ENCODE data around the gene SFMBT2.

The SFMBT2 gene

GRCh38 chr10:7410862-7411670 is at the start of gene SFMBT2:
TSS of gene SFMBT2 (minus strand) at chr10:7411034. CDS start at chr10:7381898, 29,136 bp downstream.
- H3K36me3 ChIP-seq (ENCODE audit: insufficient read depth, low read length): no peaks in the 10 kb centered on the region
- peak within 1 kb of the TSS; percentile 81 for H3K4me3 ChIP-seq (ENCODE audit: low read depth, low read length)
- no peak within 1 kb of the TSS for H3K27ac ChIP-seq (ENCODE audit: low read depth, low read length)
- no peaks in the 10 kb centered on the region for H3K4me1 ChIP-seq (ENCODE audit: control insufficient read depth, insufficient read depth, low read length, unreplicated experiment)
- peak within 1 kb of the TSS; percentile 67 for H2AFZ ChIP-seq (ENCODE audit: low read length, unreplicated experiment)
- H3K79me2 ChIP-seq (ENCODE audit: control insufficient read depth, insufficient read depth, low read length, unreplicated experiment): no peaks in the 10 kb centered on the region
- H3K27me3 ChIP-seq (ENCODE audit: insufficient read depth, low read length): peaks cover 72% of the 10 kb centered on the region

- Histone ChIP-seq H3K79me2 (ENCODE audit: control insufficient read depth, insufficient read depth, low read length, unreplicated experiment) (no peaks in the 10 kb centered on the region), H3K4me3 (ENCODE audit: low read depth, low read length) (no peak overlapping the region), H2AFZ (ENCODE audit: low read length, unreplicated experiment) (no peak overlapping the region), H3K36me3 (ENCODE audit: insufficient read depth, low read length) (no peaks in the 10 kb centered on the region), H3K27me3 (ENCODE audit: insufficient read depth, low read length) (no peaks in the 10 kb centered on the region), H3K27ac (ENCODE audit: low read depth, low read length) (no peak overlapping the region), H3K4me1 (ENCODE audit: control insufficient read depth, insufficient read depth, low read length, unreplicated experiment) (no peaks in the 10 kb centered on the region)
Observed at GRCh38 chr10:7460006-7460405, 49.2 kb upstream of the SFMBT2 start.

- Histone ChIP-seq H3K4me3 (ENCODE audit: low read depth, low read length) (no peak overlapping the region), H3K79me2 (ENCODE audit: control insufficient read depth, insufficient read depth, low read length, unreplicated experiment) (no peaks in the 10 kb centered on the region), H3K4me1 (ENCODE audit: control insufficient read depth, insufficient read depth, low read length, unreplicated experiment) (no peaks in the 10 kb centered on the region), H3K27me3 (ENCODE audit: insufficient read depth, low read length) (no peaks in the 10 kb centered on the region), H3K36me3 (ENCODE audit: insufficient read depth, low read length) (no peaks in the 10 kb centered on the region), H2AFZ (ENCODE audit: low read length, unreplicated experiment) (no peak overlapping the region), H3K27ac (ENCODE audit: low read depth, low read length) (no peak overlapping the region)
Observed at GRCh38 chr10:7458556-7458955, 47.7 kb upstream of the SFMBT2 start.

GRCh38 chr10:7457478-7458316 is 46.9 kb upstream of the SFMBT2 start:
- Histone ChIP-seq H3K79me2 (ENCODE audit: control insufficient read depth, insufficient read depth, low read length, unreplicated experiment) (no peaks in the 10 kb centered on the region), H3K4me3 (ENCODE audit: low read depth, low read length) (no peak overlapping the region), H2AFZ (ENCODE audit: low read length, unreplicated experiment) (no peak overlapping the region), H3K27me3 (ENCODE audit: insufficient read depth, low read length) (no peaks in the 10 kb centered on the region), H3K4me1 (ENCODE audit: control insufficient read depth, insufficient read depth, low read length, unreplicated experiment) (no peaks in the 10 kb centered on the region), H3K36me3 (ENCODE audit: insufficient read depth, low read length) (no peaks in the 10 kb centered on the region), H3K27ac (ENCODE audit: low read depth, low read length) (no peak overlapping the region)

GRCh38 chr10:7449063-7449695 is 38.3 kb upstream of the SFMBT2 start:
- no peaks in the 10 kb centered on the region for H3K79me2 ChIP-seq (ENCODE audit: control insufficient read depth, insufficient read depth, low read length, unreplicated experiment)
- H3K4me1 ChIP-seq (ENCODE audit: control insufficient read depth, insufficient read depth, low read length, unreplicated experiment): no peaks in the 10 kb centered on the region
- H3K4me3 ChIP-seq (ENCODE audit: low read depth, low read length): no peak overlapping the region
- H2AFZ ChIP-seq (ENCODE audit: low read length, unreplicated experiment): no peak overlapping the region
- peaks cover 7% of the 10 kb centered on the region; the same call in 1 of the 2 replicates for H3K27me3 ChIP-seq (ENCODE audit: insufficient read depth, low read length)
- no peak overlapping the region for H3K27ac ChIP-seq (ENCODE audit: low read depth, low read length)
- no peaks in the 10 kb centered on the region for H3K36me3 ChIP-seq (ENCODE audit: insufficient read depth, low read length)

GRCh38 chr10:7445474-7446185 is 34.8 kb upstream of the SFMBT2 start:
- Histone ChIP-seq H2AFZ (ENCODE audit: low read length, unreplicated experiment) (no peak overlapping the region), H3K79me2 (ENCODE audit: control insufficient read depth, insufficient read depth, low read length, unreplicated experiment) (no peaks in the 10 kb centered on the region), H3K4me1 (ENCODE audit: control insufficient read depth, insufficient read depth, low read length, unreplicated experiment) (no peaks in the 10 kb centered on the region), H3K36me3 (ENCODE audit: insufficient read depth, low read length) (no peaks in the 10 kb centered on the region), H3K4me3 (ENCODE audit: low read depth, low read length) (no peak overlapping the region), H3K27me3 (ENCODE audit: insufficient read depth, low read length) (peaks cover 7% of the 10 kb centered on the region; the same call in 1 of the 2 replicates), H3K27ac (ENCODE audit: low read depth, low read length) (no peak overlapping the region)

GRCh38 chr10:7444551-7445121 is 33.8 kb upstream of the SFMBT2 start:
- Histone ChIP-seq H3K36me3 (ENCODE audit: insufficient read depth, low read length) (no peaks in the 10 kb centered on the region), H3K79me2 (ENCODE audit: control insufficient read depth, insufficient read depth, low read length, unreplicated experiment) (no peaks in the 10 kb centered on the region), H2AFZ (ENCODE audit: low read length, unreplicated experiment) (no peak overlapping the region), H3K27me3 (ENCODE audit: insufficient read depth, low read length) (peaks cover 7% of the 10 kb centered on the region; the same call in 1 of the 2 replicates), H3K4me1 (ENCODE audit: control insufficient read depth, insufficient read depth, low read length, unreplicated experiment) (no peaks in the 10 kb centered on the region), H3K27ac (ENCODE audit: low read depth, low read length) (no peak overlapping the region), H3K4me3 (ENCODE audit: low read depth, low read length) (no peak overlapping the region)

GRCh38 chr10:7443036-7443435 is 32.2 kb upstream of the SFMBT2 start:
- no peak overlapping the region for H3K4me3 ChIP-seq (ENCODE audit: low read depth, low read length)
- peaks cover 7% of the 10 kb centered on the region; the same call in 1 of the 2 replicates for H3K27me3 ChIP-seq (ENCODE audit: insufficient read depth, low read length)
- no peak overlapping the region for H2AFZ ChIP-seq (ENCODE audit: low read length, unreplicated experiment)
- H3K4me1 ChIP-seq (ENCODE audit: control insufficient read depth, insufficient read depth, low read length, unreplicated experiment): no peaks in the 10 kb centered on the region
- no peaks in the 10 kb centered on the region for H3K79me2 ChIP-seq (ENCODE audit: control insufficient read depth, insufficient read depth, low read length, unreplicated experiment)
- H3K36me3 ChIP-seq (ENCODE audit: insufficient read depth, low read length): no peaks in the 10 kb centered on the region
- no peak overlapping the region for H3K27ac ChIP-seq (ENCODE audit: low read depth, low read length)

- Histone ChIP-seq H3K27ac (ENCODE audit: low read depth, low read length) (no peak overlapping the region), H3K79me2 (ENCODE audit: control insufficient read depth, insufficient read depth, low read length, unreplicated experiment) (no peaks in the 10 kb centered on the region), H3K4me1 (ENCODE audit: control insufficient read depth, insufficient read depth, low read length, unreplicated experiment) (no peaks in the 10 kb centered on the region), H2AFZ (ENCODE audit: low read length, unreplicated experiment) (no peak overlapping the region), H3K36me3 (ENCODE audit: insufficient read depth, low read length) (no peaks in the 10 kb centered on the region), H3K27me3 (ENCODE audit: insufficient read depth, low read length) (peaks cover 7% of the 10 kb centered on the region; the same call in 1 of the 2 replicates), H3K4me3 (ENCODE audit: low read depth, low read length) (no peak overlapping the region)
Observed at GRCh38 chr10:7441403-7442147, 30.7 kb upstream of the SFMBT2 start.
